Measurements from ENCODE around the gene ARHGAP44.

- TF ChIP-seq, protein P1, sequence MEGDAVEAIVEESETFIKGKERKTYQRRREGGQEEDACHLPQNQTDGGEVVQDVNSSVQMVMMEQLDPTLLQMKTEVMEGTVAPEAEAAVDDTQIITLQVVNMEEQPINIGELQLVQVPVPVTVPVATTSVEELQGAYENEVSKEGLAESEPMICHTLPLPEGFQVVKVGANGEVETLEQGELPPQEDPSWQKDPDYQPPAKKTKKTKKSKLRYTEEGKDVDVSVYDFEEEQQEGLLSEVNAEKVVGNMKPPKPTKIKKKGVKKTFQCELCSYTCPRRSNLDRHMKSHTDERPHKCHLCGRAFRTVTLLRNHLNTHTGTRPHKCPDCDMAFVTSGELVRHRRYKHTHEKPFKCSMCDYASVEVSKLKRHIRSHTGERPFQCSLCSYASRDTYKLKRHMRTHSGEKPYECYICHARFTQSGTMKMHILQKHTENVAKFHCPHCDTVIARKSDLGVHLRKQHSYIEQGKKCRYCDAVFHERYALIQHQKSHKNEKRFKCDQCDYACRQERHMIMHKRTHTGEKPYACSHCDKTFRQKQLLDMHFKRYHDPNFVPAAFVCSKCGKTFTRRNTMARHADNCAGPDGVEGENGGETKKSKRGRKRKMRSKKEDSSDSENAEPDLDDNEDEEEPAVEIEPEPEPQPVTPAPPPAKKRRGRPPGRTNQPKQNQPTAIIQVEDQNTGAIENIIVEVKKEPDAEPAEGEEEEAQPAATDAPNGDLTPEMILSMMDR (IDR thresholded peaks at IDR 0.05; ENCODE audit: extremely low read depth in 1 of 2, insufficient read depth in 1 of 2, low read depth in 1 of 2, low read length in 2 of 2): no peak
- no peak for TF ChIP-seq POLR2AphosphoS5 (IDR thresholded peaks at IDR 0.05; ENCODE audit: insufficient read depth, low read depth, low read length)
Measured at GRCh38 chr17:12940699-12941098, 151.4 kb downstream of the ARHGAP44 start.

Measured in endothelial cell of umbilical vein (primary cell).